NCI-H1694 (cell line): Measurements from ENCODE around the gene FADS2.

Source experiments
- DNase-seq: peaks from one replicate; lab custom pipeline; 2025; lab: John Stamatoyannopoulos, UW

FADS2 gene

GRCh38 chr11:61820174-61820573 lies 7.9 kb upstream of the FADS2 start:
- DNase-seq: no peak

- no peak for DNase-seq
These were observed 1.1 kb upstream of the FADS2 start for GRCh38 chr11:61826930-61827570.

- no peak for DNase-seq
These were observed 204 bp downstream of the FADS2 start for GRCh38 chr11:61828379-61828628.

GRCh38 chr11:61828629-61829407 lies 718 bp downstream of the FADS2 start:
- no peak for DNase-seq

- DNase-seq: no peak
These were observed 1.7 kb downstream of the FADS2 start for GRCh38 chr11:61829806-61830205.

- no peak for DNase-seq
These were observed 2.4 kb downstream of the FADS2 start for GRCh38 chr11:61830237-61831105.

GRCh38 chr11:61832207-61832606 lies 4.1 kb downstream of the FADS2 start:
- DNase-seq: no peak

- no peak for DNase-seq
These were observed 4.7 kb downstream of the FADS2 start for GRCh38 chr11:61832754-61833153.

- no peak for DNase-seq
These were observed 5.4 kb downstream of the FADS2 start for GRCh38 chr11:61833471-61833870.

GRCh38 chr11:61833926-61834277 lies 5.8 kb downstream of the FADS2 start:
- DNase-seq: no peak

- no peak for DNase-seq
These were observed 6.4 kb downstream of the FADS2 start for GRCh38 chr11:61834278-61835048.

- DNase-seq: no peak
These were observed 8.1 kb downstream of the FADS2 start for GRCh38 chr11:61836193-61836592.

GRCh38 chr11:61837411-61838005 lies 9.4 kb downstream of the FADS2 start:
- DNase-seq: no peak

GRCh38 chr11:61838501-61838900 lies 10.4 kb downstream of the FADS2 start:
- DNase-seq: no peak

GRCh38 chr11:61838921-61839320 lies 10.8 kb downstream of the FADS2 start:
- no peak for DNase-seq

- DNase-seq: no peak
These were observed 11.6 kb downstream of the FADS2 start for GRCh38 chr11:61839742-61840141.

GRCh38 chr11:61840371-61840770 lies 12.3 kb downstream of the FADS2 start:
- DNase-seq: no peak

GRCh38 chr11:61841636-61842527 lies 13.8 kb downstream of the FADS2 start:
- DNase-seq: no peak

- DNase-seq: no peak
These were observed 14.4 kb downstream of the FADS2 start for GRCh38 chr11:61842528-61842820.

- DNase-seq: no peak
These were observed 16.9 kb downstream of the FADS2 start for GRCh38 chr11:61844909-61845565.
